KBM-7 (cell line): Measurements from ENCODE around the gene RILP.

Experiments
- DNase-seq: peaks from one replicate; pipeline ENCODE4 v3.0.0-alpha.2; 2015
- in situ Hi-C: fragments of 300-500 bp; cut with MboI; formaldehyde crosslinking; loops from 2 replicates; pipeline ENCODE4 v1.14.3; 2020; ENCODE audit warnings: low sequenced_read_pairs, low pct_unique_long_range_greater_than_20kb, mixed read lengths

The RILP gene

DNA sequence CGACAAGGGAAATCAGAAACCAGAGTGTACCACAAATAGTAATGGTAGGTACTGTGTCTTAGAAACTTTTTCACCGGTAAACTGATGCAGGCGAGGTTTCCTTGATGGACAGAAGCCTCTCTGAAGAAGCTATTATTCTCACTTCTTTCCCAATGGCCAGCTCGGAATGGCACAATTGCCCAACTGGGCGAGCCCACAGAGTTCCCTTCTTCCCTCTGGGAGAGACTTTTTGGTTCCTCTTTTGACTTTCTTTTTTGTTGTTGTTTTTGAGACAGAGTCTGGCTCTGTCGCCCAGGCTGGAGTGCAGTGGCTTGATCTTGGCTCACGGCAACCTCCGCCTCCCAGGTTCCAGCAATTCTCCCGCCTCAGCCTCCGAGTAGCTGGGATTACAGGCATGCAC, 38.0 kb downstream of the RILP start:
- in situ Hi-C loops = no loop called here
- peak; percentile 50 for DNase-seq

DNA sequence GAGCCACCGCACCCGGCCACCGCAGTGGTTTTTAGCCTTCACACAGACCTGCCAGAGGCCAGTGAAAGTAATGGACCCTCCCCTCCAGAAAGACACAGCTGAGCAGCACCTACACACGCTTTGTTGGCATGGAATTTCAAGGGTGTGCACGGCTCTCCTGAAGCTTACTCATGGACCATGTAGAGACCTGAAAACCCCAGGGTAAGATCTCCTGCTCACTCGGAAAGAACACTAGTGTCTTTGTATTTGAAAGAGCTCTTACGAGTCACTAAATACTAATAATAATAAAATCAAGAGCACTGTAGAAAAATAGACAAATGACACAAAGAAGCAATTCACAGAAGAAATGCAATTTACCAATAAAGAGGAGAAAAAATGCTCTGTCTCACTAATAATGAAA, 41.0 kb downstream of the RILP start:
- in situ Hi-C loops = no loop called here
- DNase-seq = no peak

DNA sequence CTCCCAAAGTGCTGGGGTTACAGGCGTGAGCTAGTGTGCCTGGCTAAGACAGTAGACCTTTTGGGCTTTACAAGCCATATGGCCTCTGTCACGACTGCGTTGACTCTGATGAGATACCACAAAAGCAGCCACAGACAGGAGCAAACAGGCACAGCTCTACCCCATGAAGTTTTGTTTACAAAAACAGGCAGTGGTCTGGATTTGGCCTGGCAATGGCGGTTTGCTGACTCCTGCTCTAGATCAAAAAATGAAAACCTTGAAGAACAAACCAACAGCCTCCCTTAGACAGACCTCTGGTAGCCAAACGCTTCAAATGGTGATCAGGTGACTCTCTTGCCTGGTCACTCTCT, 41.7 kb downstream of the RILP start:
- in situ Hi-C loops = no loop called here
- DNase-seq = no peak

DNA sequence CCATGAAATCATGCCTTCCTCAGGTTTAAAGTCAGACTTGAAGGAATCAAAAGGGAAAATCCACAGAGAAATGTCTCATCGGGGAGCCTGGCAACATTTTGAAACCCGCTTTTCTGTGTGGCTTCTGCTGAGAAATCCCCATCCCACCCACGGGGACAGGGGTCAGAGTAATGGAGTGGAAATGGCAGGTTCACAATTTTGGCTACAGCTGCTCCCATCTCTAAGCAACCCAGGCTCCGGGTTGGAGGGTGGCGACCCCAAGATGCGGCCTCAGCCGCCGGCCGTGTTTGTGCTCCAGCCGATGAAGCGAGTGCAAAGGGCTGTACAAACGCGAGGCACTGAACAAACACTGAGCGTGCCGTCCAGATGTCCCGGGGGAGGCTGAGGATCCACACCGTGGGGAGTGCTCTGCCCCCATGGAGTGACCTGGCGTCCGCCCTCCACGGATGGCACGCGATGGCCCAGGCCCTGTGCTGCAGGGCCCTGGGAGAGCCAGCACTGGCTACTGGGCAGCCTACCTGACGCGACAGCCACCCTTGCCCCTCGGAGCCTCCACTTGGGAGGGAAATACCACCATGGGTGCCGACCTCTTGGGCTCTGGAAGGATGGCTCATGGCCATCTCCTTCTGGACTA, 43.2 kb downstream of the RILP start:
- in situ Hi-C loops = no loop called here
- DNase-seq = no peak

DNA sequence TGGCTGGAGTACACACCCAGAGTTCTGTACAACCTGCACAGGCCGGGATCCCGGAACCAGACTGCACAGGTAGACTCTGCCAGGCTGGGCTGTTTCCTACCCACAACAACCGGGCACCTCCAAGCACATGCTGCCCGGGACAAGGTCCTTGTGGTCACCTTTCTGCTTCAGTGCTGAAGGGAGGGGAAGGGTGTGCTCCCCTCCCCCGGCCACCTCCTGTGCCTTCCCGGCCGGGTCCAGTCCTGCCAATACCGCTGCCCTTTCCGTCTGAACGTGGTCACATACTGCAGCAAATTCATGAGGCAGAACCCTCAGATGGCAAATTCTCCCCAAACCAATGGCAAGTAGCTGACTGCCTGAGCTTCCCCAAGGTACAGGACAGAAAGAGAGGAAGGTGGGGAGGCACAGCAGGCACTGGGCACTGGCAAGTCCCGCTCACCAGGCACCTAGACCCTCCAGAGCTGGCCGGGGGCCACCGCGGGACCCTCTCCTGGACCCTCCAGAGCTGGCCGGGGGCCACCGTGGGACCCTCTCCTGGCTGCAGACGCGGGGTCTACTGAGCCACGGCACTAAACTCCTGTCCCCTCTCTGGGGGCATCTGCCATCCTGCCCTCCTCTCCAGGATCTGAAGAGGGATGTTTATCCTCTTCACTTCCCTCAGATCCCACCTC, 43.9 kb downstream of the RILP start:
- in situ Hi-C loops = no loop called here
- DNase-seq = no peak

DNA sequence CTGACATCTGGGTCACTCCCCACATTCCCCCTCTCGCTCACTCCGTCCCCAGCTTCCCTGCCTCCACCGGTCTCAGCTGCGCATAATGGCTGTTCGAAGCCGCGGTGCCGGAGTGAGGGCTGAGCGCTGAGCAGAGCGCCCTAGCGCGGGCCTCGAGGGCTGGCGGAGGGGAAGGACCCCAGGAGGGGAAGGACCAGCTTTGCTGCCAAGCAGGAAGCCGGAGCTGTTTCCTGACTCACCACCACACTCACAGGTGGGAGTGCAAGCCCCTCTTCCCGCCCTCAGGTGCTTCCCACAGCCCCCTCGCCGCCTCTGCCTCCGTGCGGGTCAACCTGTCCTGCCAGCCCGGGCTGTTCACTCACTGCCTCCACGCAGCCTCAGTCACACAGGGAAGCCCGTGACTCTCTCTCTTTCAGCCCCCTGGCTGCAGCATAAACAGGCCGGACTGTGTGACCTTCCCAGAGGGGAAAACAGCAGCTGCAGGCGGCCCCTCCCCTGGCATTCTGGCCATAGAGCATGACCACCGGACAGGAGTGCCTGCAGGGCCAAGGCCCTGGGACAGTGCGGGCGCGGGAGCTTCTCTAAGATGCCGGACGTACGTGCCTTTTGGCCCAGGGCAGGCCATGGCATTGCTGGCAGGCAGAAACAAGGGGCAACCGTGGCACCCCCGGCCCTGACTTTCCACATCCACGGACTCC, 44.7 kb downstream of the RILP start:
- DNase-seq = no peak
- in situ Hi-C loops = no loop called here

DNA sequence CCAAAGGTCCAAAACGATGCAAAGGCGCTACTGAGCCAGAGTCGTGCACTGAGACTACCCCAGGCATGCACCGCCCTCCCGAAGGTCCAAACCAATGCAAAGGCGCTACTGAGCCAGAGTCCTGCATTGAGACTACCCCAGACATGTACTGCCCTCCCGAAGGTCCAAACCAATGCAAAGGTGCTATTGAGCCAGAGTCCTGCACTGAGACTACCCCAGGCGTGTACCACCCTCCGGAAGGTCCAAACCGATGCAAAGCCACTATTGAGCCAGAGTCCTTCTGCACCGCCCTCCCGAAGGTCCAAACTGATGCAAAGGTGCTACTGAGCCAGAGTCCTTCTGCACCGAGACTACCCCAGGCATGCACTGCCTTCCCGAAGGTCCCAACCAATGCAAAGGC, 48.1 kb downstream of the RILP start:
- in situ Hi-C loops = no loop called here
- no peak for DNase-seq

DNA sequence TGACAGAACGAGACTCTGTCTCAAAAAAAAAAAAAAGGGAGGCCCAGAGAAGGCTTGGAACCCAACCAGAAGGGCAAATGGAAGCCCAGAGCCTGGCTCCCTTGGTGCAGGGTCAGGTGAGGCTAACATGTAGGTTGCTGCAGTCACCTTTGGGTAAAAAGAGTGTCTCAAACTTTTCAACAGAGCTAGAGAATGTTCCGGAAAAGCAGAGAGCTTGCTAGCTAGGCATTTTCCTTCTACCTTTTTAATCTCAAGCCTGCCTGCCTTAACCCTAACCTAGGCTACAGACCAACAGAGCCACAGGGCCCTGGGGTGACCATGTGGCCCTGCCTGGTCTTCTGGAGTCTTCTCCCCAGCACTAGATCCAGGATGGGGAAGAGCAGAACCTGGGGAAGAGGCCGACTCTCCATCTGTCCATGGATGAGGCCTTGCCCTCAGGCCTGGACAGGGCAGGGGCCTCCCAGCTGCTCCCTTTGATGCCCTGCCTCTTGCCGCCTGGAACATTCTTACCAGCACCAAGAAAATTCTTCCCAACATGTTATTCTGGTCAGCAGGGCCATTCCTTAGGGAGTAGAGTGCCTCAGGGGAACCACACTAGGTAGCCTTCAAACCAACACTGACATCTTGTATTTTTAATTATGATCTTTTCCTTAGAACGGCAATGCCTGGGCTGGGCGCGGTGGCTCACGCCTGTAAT, 51.1 kb downstream of the RILP start:
- DNase-seq = no peak
- in situ Hi-C loops = no loop called here

DNA sequence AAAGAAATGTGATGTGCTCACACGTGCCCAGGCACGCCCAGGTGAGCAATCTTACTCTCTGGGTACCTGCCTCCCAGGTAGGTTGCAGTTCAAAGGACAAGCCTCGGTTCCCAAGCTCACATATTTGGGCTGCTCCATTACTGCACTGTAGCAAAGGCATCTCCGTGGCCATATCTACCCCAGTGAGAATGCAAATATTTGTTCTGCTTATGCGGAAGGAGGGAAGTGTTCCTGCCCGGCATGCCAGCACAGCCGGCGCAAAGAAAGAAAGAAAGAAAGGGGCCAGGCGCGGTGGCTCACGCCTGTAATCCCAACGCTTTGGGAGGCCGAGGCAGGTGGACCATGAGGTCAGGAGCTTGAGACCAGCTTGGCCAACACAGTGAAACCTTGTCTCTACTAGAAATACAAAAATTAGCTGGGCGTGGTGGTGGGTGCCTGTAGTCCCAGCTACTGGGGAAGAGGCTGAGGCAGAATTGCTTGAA, 51.8 kb downstream of the RILP start:
- in situ Hi-C loops = no loop called here
- DNase-seq = no peak
